ENCODE measurements around the gene NUP93.

DNA sequence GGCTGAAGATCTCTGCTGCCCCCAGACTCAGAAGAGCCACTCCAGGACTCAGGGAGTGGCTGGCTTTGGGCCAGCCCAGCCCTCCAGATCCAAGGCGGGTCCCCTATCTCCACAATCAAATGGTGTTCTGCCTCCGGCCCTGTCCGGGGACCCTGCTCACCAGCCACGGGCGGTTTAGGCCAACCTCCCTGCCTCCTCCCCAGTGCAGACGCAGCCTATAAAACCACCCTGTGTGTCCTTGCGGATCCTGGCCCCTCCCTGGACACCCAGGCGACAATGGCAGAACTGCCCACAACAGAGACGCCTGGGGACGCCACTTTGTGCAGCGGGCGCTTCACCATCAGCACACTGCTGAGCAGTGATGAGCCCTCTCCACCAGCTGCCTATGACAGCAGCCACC lies 135.0 kb downstream of the NUP93 start, which contains the start of gene SLC12A3:
- TF ChIP-seq, protein P1, sequence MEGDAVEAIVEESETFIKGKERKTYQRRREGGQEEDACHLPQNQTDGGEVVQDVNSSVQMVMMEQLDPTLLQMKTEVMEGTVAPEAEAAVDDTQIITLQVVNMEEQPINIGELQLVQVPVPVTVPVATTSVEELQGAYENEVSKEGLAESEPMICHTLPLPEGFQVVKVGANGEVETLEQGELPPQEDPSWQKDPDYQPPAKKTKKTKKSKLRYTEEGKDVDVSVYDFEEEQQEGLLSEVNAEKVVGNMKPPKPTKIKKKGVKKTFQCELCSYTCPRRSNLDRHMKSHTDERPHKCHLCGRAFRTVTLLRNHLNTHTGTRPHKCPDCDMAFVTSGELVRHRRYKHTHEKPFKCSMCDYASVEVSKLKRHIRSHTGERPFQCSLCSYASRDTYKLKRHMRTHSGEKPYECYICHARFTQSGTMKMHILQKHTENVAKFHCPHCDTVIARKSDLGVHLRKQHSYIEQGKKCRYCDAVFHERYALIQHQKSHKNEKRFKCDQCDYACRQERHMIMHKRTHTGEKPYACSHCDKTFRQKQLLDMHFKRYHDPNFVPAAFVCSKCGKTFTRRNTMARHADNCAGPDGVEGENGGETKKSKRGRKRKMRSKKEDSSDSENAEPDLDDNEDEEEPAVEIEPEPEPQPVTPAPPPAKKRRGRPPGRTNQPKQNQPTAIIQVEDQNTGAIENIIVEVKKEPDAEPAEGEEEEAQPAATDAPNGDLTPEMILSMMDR (IDR thresholded peaks at IDR 0.05), result no peak
- TF ChIP-seq POLR2A (IDR thresholded peaks at IDR 0.05), result no peak
